ENCODE measurements around the gene FAHD2B. TPM values are rescaled to one million over a fixed set of nuclear protein-coding genes. Genes with fewer than 3 reads are reported as not detected.
"Not testable (repeated sequence)": the region's sequence is repeated elsewhere in the genome, so short reads cannot be mapped to it uniquely, and the experiment has no call there.

FAHD2B gene
- total RNA-seq, 1 experiment from 2014 or later: 34.5 TPM

- H3K27me3 ChIP-seq (ENCODE audit: insufficient read depth, low read length): no peaks in the 10 kb centered on the region
- H3K27ac ChIP-seq (ENCODE audit: insufficient read length, low read depth, low read length): no peak overlapping the region
- TF ChIP-seq, protein P1, sequence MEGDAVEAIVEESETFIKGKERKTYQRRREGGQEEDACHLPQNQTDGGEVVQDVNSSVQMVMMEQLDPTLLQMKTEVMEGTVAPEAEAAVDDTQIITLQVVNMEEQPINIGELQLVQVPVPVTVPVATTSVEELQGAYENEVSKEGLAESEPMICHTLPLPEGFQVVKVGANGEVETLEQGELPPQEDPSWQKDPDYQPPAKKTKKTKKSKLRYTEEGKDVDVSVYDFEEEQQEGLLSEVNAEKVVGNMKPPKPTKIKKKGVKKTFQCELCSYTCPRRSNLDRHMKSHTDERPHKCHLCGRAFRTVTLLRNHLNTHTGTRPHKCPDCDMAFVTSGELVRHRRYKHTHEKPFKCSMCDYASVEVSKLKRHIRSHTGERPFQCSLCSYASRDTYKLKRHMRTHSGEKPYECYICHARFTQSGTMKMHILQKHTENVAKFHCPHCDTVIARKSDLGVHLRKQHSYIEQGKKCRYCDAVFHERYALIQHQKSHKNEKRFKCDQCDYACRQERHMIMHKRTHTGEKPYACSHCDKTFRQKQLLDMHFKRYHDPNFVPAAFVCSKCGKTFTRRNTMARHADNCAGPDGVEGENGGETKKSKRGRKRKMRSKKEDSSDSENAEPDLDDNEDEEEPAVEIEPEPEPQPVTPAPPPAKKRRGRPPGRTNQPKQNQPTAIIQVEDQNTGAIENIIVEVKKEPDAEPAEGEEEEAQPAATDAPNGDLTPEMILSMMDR (conservative IDR thresholded peaks at IDR 0.05): no peak
- H2AK5ac ChIP-seq (ENCODE audit: insufficient read length, low read length): no peak overlapping the region
- no peak overlapping the region for H2BK20ac ChIP-seq (ENCODE audit: low read depth, low read length, poor library complexity, severe bottlenecking)
- no peak overlapping the region for H2BK15ac ChIP-seq (ENCODE audit: low read depth, low read length)
- H2BK12ac ChIP-seq (ENCODE audit: insufficient read length, low read depth, low read length): no peak overlapping the region
- no peak overlapping the region for H3K4ac ChIP-seq (ENCODE audit: low read depth, low read length)
- H3K4me2 ChIP-seq (ENCODE audit: insufficient read depth, insufficient read length, low read length): no peak overlapping the region
- no peak overlapping the region for H4K5ac ChIP-seq (ENCODE audit: insufficient read length, low read depth, low read length)
- no peak overlapping the region for H3K14ac ChIP-seq (ENCODE audit: insufficient read depth, low read length)
- no peak overlapping the region; a peak in 1 of 7 replicates for H3K27ac Mint-ChIP-seq
- H3K27me3 Mint-ChIP-seq (ENCODE audit: low read depth): peaks cover 2% of the 10 kb centered on the region; the same call in 1 of the 2 replicates
- no peak overlapping the region for H3K56ac ChIP-seq (ENCODE audit: insufficient read length, low read depth, low read length)
- WGBS (ENCODE audit: extremely low coverage, insufficient read length, low lambda C conversion rate): no CpG with 5 or more reads among the region's 5 CpGs
- no peaks in the 10 kb centered on the region for H4K20me1 ChIP-seq (ENCODE audit: control insufficient read depth, insufficient read depth, insufficient read length)
- peaks cover 10 to 16% of the 10 kb centered on the region in 2 experiments; a peak in 4 of 5 replicates for H3K9me3 Mint-ChIP-seq
- H2BK120ac ChIP-seq (ENCODE audit: low read depth, low read length, poor library complexity, severe bottlenecking): no peak overlapping the region
- peaks cover 0 to 7% (median 3%) of the 10 kb centered on the region in 3 experiments; a peak in 2 of 7 replicates for H3K36me3 Mint-ChIP-seq (ENCODE audit: insufficient read depth in 1 of 3, low read depth in 3 of 3)
- no peak overlapping the region for H3K18ac ChIP-seq (ENCODE audit: insufficient read length, low read depth, low read length)
- H3K4me1 ChIP-seq (ENCODE audit: insufficient read depth, low read length): no peaks in the 10 kb centered on the region
- H3K23ac ChIP-seq (ENCODE audit: insufficient read length, low read depth, low read length): no peak overlapping the region
- H3K79me2 ChIP-seq (ENCODE audit: insufficient read depth, low read length): no peaks in the 10 kb centered on the region
- H3K9me3 ChIP-seq (ENCODE audit: control insufficient read depth, low read depth, low read length): peaks cover 6% of the 10 kb centered on the region
- H3K79me1 ChIP-seq (ENCODE audit: insufficient read depth, low read depth, low read length, poor library complexity, severe bottlenecking): no peaks in the 10 kb centered on the region
- no peak overlapping the region for H4K91ac ChIP-seq (ENCODE audit: insufficient read length, low read depth, low read length)
- no peak overlapping the region for H4K8ac ChIP-seq (replicated peaks; ENCODE audit: insufficient read length, low read depth, low read length)
- no peak overlapping the region for H2BK5ac ChIP-seq (ENCODE audit: insufficient read length, low read length)
- H3K4me3 Mint-ChIP-seq: no peak overlapping the region
- DNase-seq: no peak
- H3K23me2 ChIP-seq (ENCODE audit: insufficient read length, low read depth, low read length, poor library complexity, severe bottlenecking): no peaks in the 10 kb centered on the region
- H3K4me1 Mint-ChIP-seq: peaks cover 0 to 5% of the 10 kb centered on the region in 2 experiments; a peak in 2 of 4 replicates
- H3K9ac ChIP-seq (ENCODE audit: extremely low read depth, insufficient read length, low read length): no peak overlapping the region
- no peak overlapping the region for H3T11ph ChIP-seq (ENCODE audit: low read length)
- no peak overlapping the region for H2AFZ ChIP-seq (ENCODE audit: low read length)
Observed at GRCh38 chr2:97067279-97068004, 27.2 kb downstream of the FAHD2B start.

DNA sequence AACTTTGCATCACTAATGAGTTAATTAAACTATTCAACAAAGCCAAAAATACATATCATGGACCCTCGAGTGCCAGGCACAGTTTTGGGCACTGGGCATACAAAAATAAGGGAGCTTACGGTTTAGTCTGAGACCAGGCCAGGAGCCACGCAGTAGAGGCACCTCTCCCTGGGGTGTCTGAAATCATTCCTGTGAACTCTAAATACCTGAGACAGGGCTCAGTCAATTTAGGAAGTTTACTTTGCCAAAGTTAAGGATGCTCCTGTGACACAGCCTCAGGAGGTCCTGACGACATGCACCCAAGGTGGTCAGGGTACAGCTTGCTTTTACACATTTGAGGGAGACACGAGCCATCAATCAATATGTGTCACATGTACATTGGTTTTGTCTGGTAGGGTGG lies 28.7 kb downstream of the FAHD2B start:
- not testable (repeated sequence) for H3K23ac ChIP-seq (ENCODE audit: insufficient read length, low read depth, low read length); H3K4me2 ChIP-seq (ENCODE audit: insufficient read depth, insufficient read length, low read length); H3K36me3 Mint-ChIP-seq (ENCODE audit: insufficient read depth in 1 of 3, low read depth in 3 of 3); H3K18ac ChIP-seq (ENCODE audit: insufficient read length, low read depth, low read length); H2BK15ac ChIP-seq (ENCODE audit: low read depth, low read length); H3T11ph ChIP-seq (ENCODE audit: low read length); H3K4me3 Mint-ChIP-seq; H2AK5ac ChIP-seq (ENCODE audit: insufficient read length, low read length); H2BK20ac ChIP-seq (ENCODE audit: low read depth, low read length, poor library complexity, severe bottlenecking); H3K14ac ChIP-seq (ENCODE audit: insufficient read depth, low read length); H3K9ac ChIP-seq (ENCODE audit: extremely low read depth, insufficient read length, low read length); DNase-seq; H2BK12ac ChIP-seq (ENCODE audit: insufficient read length, low read depth, low read length); H3K4ac ChIP-seq (ENCODE audit: low read depth, low read length); H3K79me2 ChIP-seq (ENCODE audit: insufficient read depth, low read length); H2BK120ac ChIP-seq (ENCODE audit: low read depth, low read length, poor library complexity, severe bottlenecking); H3K4me1 ChIP-seq (ENCODE audit: insufficient read depth, low read length); H4K91ac ChIP-seq (ENCODE audit: insufficient read length, low read depth, low read length); H4K8ac ChIP-seq (replicated peaks; ENCODE audit: insufficient read length, low read depth, low read length); H3K79me1 ChIP-seq (ENCODE audit: insufficient read depth, low read depth, low read length, poor library complexity, severe bottlenecking); H3K27me3 Mint-ChIP-seq (ENCODE audit: low read depth); H3K4me1 Mint-ChIP-seq; H3K9me3 ChIP-seq (ENCODE audit: control insufficient read depth, low read depth, low read length); H2BK5ac ChIP-seq (ENCODE audit: insufficient read length, low read length); H2AFZ ChIP-seq (ENCODE audit: low read length); H4K5ac ChIP-seq (ENCODE audit: insufficient read length, low read depth, low read length); H3K56ac ChIP-seq (ENCODE audit: insufficient read length, low read depth, low read length); H4K20me1 ChIP-seq (ENCODE audit: control insufficient read depth, insufficient read depth, insufficient read length); H3K27me3 ChIP-seq (ENCODE audit: insufficient read depth, low read length); H3K27ac ChIP-seq (ENCODE audit: insufficient read length, low read depth, low read length); H3K23me2 ChIP-seq (ENCODE audit: insufficient read length, low read depth, low read length, poor library complexity, severe bottlenecking)
- Mint-ChIP-seq H3K27ac (0 out of 7 replicates have a peak overlapping the region, but pooled peaks of 1 of the 3 experiments have one; percentile 27), H3K9me3 (peaks cover 10 to 16% of the 10 kb centered on the region in 2 experiments; a peak in 4 of 5 replicates)
- WGBS (ENCODE audit: extremely low coverage, insufficient read length, low lambda C conversion rate): no CpG with 5 or more reads among the region's 5 CpGs
